Activated naive CD8-positive, alpha-beta T cell treated with anti-CD3 and anti-CD28 coated beads for 36 hours (primary cell): Measurements from ENCODE around the gene CD82. TPM values are rescaled to one million over a fixed set of nuclear protein-coding genes. Genes with fewer than 3 reads are reported as not detected.
"Not testable (repeated sequence)": the region's sequence is repeated elsewhere in the genome, so short reads cannot be mapped to it uniquely, and the experiment has no call there.

Experiments
- DNase-seq: peaks from one replicate; pipeline ENCODE4 v3.0.0; 2021
- H3K27ac Mint-ChIP-seq: one replicate; pipeline ENCODE4 v1.8.0; 2022; ENCODE audit warnings: mild to moderate bottlenecking, moderate library complexity, mixed read lengths
- H3K27me3 Mint-ChIP-seq: one replicate; pipeline ENCODE4 v1.8.0; 2022; ENCODE audit warnings: mild to moderate bottlenecking, mixed read lengths
- H3K36me3 Mint-ChIP-seq: one replicate; pipeline ENCODE4 v1.8.0; 2021; ENCODE audit warnings: mild to moderate bottlenecking, mixed read lengths
- H3K4me1 Mint-ChIP-seq: one replicate; pipeline ENCODE4 v1.8.0; 2021; ENCODE audit warnings: mixed read lengths
- H3K4me3 Mint-ChIP-seq: one replicate; pipeline ENCODE4 v1.8.0; 2022; ENCODE audit warnings: mild to moderate bottlenecking, moderate library complexity, mixed read lengths
- H3K9me3 Mint-ChIP-seq: one replicate; pipeline ENCODE4 v1.8.0; 2022; ENCODE audit warnings: mixed read lengths
- total RNA-seq, 2 experiments: library from RNA; stranded (reverse); gene quantifications; one replicate each; pipeline ENCODE4 v1.2.3, GENCODE V29; 2021

CD82 gene
- total RNA-seq, 2 experiments from 2014 or later: 339 to 343 TPM

DNA sequence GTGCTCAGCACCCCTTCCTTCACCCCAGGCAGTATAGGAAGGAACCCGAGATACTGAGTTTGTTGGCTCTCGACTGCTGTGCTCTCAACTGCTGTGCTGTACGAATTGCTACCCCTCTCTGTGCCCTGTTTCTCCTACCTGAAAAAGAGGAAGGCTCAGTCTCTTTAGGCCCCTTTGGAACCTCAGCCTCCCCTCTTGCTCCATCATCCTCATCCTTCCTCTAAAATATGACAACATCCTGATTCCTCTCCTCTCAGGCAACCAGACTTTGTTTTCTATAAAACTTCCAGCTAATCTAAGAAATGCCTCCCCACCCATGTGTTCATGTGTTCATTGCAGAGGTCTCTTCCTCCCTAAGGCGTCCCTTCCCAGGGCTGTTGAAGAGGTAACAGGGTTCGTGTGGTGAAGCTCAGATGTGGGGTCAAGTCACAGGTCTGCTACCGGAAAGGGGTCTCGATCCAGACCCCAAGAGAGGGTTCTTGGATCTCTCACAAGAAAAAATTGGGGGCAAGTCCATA, 35.5 kb upstream of the CD82 start:
- Mint-ChIP-seq H3K27ac (peak overlapping the region; percentile 85), H3K9me3 (no peaks in the 10 kb centered on the region), H3K4me3 (no peak overlapping the region), H3K36me3 (peaks cover 2% of the 10 kb centered on the region), H3K4me1 (peaks cover 20% of the 10 kb centered on the region), H3K27me3 (peaks cover 8% of the 10 kb centered on the region)
- no peak for DNase-seq

- H3K27me3 Mint-ChIP-seq: peaks cover 8% of the 10 kb centered on the region
- no peak overlapping the region for H3K4me3 Mint-ChIP-seq
- H3K4me1 Mint-ChIP-seq: peaks cover 20% of the 10 kb centered on the region
- H3K9me3 Mint-ChIP-seq: no peaks in the 10 kb centered on the region
- peaks cover 2% of the 10 kb centered on the region for H3K36me3 Mint-ChIP-seq
- DNase-seq: peak; percentile 40
- H3K27ac Mint-ChIP-seq: peak overlapping the region; percentile 85
These were observed 34.9 kb upstream of the CD82 start for GRCh38 chr11:44530413-44531115.

DNA sequence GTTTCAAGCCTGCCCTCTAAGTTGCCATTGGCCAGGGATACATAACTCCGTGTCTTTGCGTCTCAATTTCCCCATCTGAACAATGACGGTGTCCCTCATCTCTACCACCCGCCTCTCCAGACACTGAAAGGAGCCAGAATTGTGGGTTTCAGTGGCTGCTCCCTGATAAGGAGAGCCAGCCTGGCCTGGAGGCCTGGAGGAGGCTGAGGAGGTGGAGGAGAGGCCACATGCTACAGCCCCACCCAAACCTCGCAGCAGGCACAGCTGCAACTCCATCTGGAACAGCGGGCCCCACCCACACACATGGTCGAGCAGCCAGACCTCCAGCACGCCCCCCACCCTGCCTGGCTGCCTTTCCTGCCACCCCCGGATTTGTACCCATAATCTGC, 34.4 kb upstream of the CD82 start:
- H3K27me3 Mint-ChIP-seq: peaks cover 8% of the 10 kb centered on the region
- no peaks in the 10 kb centered on the region for H3K9me3 Mint-ChIP-seq
- H3K27ac Mint-ChIP-seq: no peak overlapping the region
- peaks cover 2% of the 10 kb centered on the region for H3K36me3 Mint-ChIP-seq
- no peak for DNase-seq
- peaks cover 20% of the 10 kb centered on the region for H3K4me1 Mint-ChIP-seq
- H3K4me3 Mint-ChIP-seq: peak overlapping the region; percentile 16

- H3K4me1 Mint-ChIP-seq: peaks cover 20% of the 10 kb centered on the region
- DNase-seq: no peak
- no peak overlapping the region for H3K4me3 Mint-ChIP-seq
- peaks cover 2% of the 10 kb centered on the region for H3K36me3 Mint-ChIP-seq
- no peaks in the 10 kb centered on the region for H3K9me3 Mint-ChIP-seq
- H3K27me3 Mint-ChIP-seq: peaks cover 8% of the 10 kb centered on the region
- no peak overlapping the region for H3K27ac Mint-ChIP-seq
These were observed 33.8 kb upstream of the CD82 start for GRCh38 chr11:44531636-44532035.

DNA sequence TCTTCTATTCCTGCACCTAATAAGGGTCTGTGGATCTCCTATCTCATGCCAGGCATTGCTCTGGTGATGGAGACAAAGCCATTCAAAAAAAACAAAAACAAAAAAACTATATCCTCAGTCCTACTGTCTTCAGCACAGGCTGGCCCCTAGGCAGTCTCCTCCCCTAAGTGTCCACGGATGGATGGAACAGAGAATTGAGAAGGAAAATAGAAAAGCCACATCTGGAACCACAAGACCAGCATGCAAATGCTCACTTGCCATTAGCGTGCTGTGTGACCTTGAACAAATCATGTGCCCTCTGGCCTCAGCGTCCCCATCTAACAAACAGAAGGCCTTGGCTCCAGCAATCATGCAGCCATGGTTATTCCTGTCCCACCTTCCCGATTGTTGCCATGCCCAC, 32.7 kb upstream of the CD82 start:
- Mint-ChIP-seq H3K27me3 (peaks cover 8% of the 10 kb centered on the region), H3K27ac (no peak overlapping the region), H3K4me3 (no peak overlapping the region), H3K9me3 (no peaks in the 10 kb centered on the region), H3K4me1 (peaks cover 14% of the 10 kb centered on the region), H3K36me3 (peaks cover 2% of the 10 kb centered on the region)
- no peak for DNase-seq

DNA sequence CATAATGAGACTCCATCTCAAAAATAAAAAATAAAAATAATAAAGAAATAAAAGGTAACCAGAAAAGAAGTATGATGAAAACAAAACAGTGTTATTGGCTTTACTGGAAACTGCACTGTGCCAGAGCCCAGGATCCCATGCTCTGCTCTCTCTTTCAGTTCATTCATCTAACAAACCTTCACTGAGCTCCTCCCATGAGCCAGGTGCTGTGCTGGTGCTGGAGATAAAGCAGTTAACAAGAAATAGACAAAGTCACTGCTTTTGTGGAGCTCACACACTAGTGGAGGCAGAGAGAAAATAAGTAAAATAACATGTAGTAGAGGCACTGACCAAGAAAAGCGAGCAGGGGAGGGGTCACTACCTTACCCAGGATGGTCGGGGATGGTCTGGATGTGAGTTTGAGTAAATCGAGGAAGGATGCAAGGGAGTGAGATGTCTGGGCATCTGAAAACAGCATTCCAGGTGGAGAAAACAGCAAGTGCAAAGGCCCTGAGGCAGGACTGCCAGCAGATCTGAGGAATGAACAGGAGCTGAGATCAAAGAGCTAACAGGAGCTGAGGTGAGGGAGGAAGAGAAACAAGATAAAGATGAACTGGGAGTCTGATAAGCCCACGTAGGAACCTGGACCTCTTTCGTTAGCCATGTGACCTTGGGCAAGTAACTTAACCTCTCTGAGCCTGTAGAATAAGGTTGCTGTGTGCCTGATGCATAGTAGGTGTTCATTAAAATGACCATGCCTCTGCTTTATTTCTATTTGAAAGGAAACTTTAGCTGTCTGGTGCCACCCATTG, 31.3 kb upstream of the CD82 start:
- DNase-seq: no peak

DNA sequence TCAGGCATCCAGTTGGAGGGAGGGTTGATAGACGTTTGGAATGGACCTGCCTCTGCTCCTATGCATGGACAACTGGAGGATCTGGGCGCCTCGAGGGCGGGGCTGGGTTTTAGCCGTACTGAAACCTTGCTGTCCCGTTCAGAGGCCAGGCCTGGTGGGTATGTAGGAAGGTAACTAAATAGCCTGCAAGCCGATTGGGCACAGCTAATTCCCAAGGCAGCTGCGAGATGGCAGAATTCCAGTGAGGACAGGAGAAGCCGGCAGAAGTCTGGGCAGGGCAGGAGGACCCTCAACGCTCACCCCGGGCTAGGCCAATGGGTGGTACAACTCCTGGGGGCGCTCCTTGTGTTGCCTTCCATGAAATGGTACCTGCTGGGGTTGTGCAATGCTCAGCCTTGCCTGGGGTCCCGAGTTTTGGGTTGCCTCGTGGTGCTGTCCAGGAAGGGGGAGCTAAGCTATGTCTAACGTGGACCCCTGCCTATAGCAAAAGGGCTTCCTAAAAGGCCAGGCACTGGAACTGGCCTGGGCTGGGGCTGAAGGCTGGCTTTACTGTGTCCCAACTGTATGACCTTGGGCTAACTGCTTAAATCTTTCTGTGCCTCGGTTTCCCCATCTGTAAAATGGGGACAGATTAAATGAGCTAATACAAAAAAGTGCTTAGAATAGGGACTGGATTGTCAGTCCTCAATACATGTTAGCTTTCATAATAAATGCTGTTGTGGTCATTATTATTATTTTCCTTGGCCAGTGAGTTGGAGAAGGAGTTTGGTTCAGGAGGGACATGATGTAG, 30.1 kb upstream of the CD82 start:
- no peak overlapping the region for H3K27ac Mint-ChIP-seq
- H3K27me3 Mint-ChIP-seq: no peaks in the 10 kb centered on the region
- H3K4me1 Mint-ChIP-seq: peaks cover 7% of the 10 kb centered on the region
- no peak for DNase-seq
- H3K4me3 Mint-ChIP-seq: no peak overlapping the region
- H3K36me3 Mint-ChIP-seq: no peaks in the 10 kb centered on the region
- H3K9me3 Mint-ChIP-seq: no peaks in the 10 kb centered on the region

More for the DNA sequence above, 31.3 kb upstream of the CD82 start:
- H3K9me3 Mint-ChIP-seq: no peaks in the 10 kb centered on the region
- H3K36me3 Mint-ChIP-seq: peaks cover 2% of the 10 kb centered on the region
- peaks cover 14% of the 10 kb centered on the region for H3K4me1 Mint-ChIP-seq
- no peak overlapping the region for H3K4me3 Mint-ChIP-seq
- H3K27ac Mint-ChIP-seq: no peak overlapping the region
- H3K27me3 Mint-ChIP-seq: peaks cover 7% of the 10 kb centered on the region

DNA sequence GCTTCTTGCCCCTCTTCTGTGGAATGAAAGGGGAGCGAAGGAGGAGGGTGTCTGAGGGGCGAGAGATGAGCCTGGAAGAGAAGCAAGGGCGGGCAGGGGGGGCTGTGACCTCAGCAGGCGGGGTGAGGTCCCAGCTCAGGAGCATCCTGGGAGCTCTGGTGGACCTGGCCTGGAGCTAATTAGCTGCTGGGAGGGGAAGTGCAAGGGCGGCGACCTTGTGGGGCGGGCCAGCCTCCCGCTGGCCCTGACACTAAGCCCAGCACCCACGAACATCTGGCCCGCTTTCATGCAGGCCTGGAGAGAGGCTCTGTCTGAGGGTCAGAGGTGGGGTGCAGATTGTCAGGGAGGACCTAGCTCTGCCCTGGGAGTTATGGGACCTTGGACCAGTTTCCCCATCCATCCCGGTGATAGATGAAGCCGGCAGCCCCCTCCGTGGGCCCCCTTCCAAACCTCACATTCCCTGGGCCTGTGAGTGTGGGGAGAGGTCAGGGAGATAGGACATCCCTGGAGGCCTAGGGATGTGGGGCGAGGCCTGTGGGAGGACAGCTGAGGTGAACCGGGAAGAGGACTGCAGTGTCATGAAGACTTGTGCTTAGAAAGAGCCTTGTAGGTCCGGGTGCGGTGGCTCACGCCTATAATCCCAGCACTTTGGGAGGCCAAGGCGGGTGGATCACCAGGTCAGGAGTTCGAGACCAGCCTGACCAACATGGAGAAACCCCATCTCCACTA, 28.5 kb upstream of the CD82 start:
- Mint-ChIP-seq H3K4me1 (no peaks in the 10 kb centered on the region), H3K27me3 (no peaks in the 10 kb centered on the region), H3K27ac (no peak overlapping the region), H3K4me3 (no peak overlapping the region), H3K9me3 (no peaks in the 10 kb centered on the region), H3K36me3 (no peaks in the 10 kb centered on the region)
- no peak for DNase-seq

- Mint-ChIP-seq H3K27ac (no peak overlapping the region), H3K4me3 (no peak overlapping the region), H3K9me3 (no peaks in the 10 kb centered on the region), H3K36me3 (no peaks in the 10 kb centered on the region), H3K4me1 (no peaks in the 10 kb centered on the region), H3K27me3 (no peaks in the 10 kb centered on the region)
- DNase-seq: no peak
These were observed 27.8 kb upstream of the CD82 start for GRCh38 chr11:44537679-44538078.

DNA sequence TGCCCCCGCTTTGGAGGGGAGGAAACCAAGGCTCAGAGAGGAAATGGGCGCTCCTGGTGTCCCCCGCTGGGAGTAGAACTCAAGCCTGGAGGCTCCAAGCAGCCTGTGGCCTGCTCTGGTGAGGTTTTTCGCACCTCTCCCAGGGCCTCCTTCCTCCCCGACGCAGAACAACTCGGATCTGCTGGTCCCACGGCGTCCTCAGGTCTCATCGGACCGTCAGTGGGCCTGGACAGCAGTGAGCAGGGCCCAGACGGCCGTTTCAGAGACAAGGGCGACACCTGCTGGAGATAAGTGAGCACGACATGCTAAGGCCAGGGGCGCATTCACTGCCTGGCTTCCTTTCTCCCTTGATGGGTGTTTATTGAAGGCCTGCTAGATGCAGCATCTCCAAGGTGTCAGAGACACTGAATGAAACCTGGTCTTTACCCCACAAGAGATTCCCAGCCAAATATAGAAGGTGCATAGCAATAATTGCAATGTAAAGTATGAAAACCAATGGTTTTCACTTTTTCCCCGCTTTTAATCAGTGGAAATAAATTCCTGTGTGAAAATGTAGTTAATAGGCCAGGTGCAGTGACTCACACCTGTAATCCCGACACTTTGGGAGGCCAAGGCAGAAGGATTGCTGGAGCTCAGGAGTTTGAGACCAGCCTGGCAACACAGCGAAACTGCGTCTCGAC, 26.9 kb upstream of the CD82 start:
- Mint-ChIP-seq H3K36me3 (no peaks in the 10 kb centered on the region), H3K27me3 (no peaks in the 10 kb centered on the region), H3K27ac (no peak overlapping the region), H3K4me1 (no peaks in the 10 kb centered on the region), H3K4me3 (no peak overlapping the region), H3K9me3 (no peaks in the 10 kb centered on the region)
- DNase-seq: peak; percentile 65

DNA sequence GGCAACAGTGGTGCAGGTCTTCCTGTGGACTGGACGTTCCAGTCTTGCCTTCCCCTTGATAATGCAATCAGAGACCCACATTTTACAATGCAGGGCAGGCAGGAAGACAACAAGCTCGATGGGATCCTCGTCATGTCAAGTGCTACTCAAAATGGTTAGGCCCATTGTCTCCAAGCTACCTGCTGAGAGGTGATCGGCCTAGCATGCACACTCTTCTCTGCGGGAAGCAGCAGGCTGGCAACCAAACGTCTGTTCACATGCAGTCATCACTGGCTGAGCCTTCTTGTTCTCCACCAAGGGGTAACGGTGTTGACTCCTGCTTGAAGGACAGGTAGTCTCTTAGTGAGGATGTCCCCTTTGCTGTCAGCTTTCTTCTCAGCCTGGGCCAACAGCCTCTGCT, 25.5 kb upstream of the CD82 start:
- H3K27me3 Mint-ChIP-seq: no peaks in the 10 kb centered on the region
- no peaks in the 10 kb centered on the region for H3K4me1 Mint-ChIP-seq
- no peak overlapping the region for H3K4me3 Mint-ChIP-seq
- H3K27ac Mint-ChIP-seq: no peak overlapping the region
- H3K9me3 Mint-ChIP-seq: no peaks in the 10 kb centered on the region
- no peak for DNase-seq
- H3K36me3 Mint-ChIP-seq: no peaks in the 10 kb centered on the region

DNA sequence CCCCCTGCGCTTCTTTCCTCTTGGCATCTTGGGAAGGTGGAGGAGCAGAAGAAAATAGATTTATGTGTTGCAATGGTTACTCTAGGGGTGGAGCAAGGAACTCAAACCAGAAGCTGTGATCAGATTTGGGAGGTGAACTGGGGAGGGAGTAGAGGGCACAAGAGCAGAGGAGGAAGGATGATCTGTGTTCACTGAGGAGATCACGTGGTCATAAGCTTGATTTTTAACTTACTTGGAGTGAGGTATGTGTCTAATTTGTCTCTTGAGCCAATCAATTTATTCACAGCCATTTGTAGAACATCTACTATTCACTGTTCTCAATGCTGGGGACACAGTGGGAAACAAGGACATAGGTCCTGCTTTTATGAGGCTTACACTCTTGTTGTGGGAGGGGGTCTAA, 24.8 kb upstream of the CD82 start:
- H3K36me3 Mint-ChIP-seq: no peaks in the 10 kb centered on the region
- no peak for DNase-seq
- H3K4me3 Mint-ChIP-seq: no peak overlapping the region
- no peak overlapping the region for H3K27ac Mint-ChIP-seq
- H3K27me3 Mint-ChIP-seq: no peaks in the 10 kb centered on the region
- H3K9me3 Mint-ChIP-seq: no peaks in the 10 kb centered on the region
- no peaks in the 10 kb centered on the region for H3K4me1 Mint-ChIP-seq

DNA sequence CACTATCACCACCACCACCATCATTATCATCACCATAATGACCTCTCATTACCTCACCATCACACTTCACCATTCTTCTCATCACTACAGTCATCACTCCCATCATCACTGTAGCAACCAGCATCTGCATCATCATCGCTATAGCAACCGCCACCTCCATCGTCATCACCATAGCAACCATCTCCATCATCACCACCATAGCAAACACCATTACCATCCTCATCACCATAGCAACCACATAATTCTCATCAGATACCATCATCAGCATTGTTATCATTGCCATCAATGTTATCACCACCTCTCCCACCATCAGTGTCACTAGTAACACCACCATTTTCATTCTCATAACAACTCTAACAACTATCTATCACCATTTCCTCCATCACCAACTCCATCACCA, 23.1 kb upstream of the CD82 start:
- no peaks in the 10 kb centered on the region for H3K9me3 Mint-ChIP-seq
- H3K4me3 Mint-ChIP-seq: no peak overlapping the region
- no peaks in the 10 kb centered on the region for H3K4me1 Mint-ChIP-seq
- no peak overlapping the region for H3K27ac Mint-ChIP-seq
- no peak for DNase-seq
- no peaks in the 10 kb centered on the region for H3K27me3 Mint-ChIP-seq
- no peaks in the 10 kb centered on the region for H3K36me3 Mint-ChIP-seq

GRCh38 chr11:44546984-44547383, 18.5 kb upstream of the CD82 start:
- H3K9me3 Mint-ChIP-seq, H3K4me1 Mint-ChIP-seq, H3K4me3 Mint-ChIP-seq, H3K36me3 Mint-ChIP-seq, DNase-seq, H3K27me3 Mint-ChIP-seq, H3K27ac Mint-ChIP-seq: not testable (repeated sequence)
